Measurements from ENCODE around the gene IFIT5.
A peak's percentile ranks its signal among the peaks of the same experiment; 100 is the strongest.
"Not testable (repeated sequence)": the region's sequence is repeated elsewhere in the genome, so short reads cannot be mapped to it uniquely, and the experiment has no call there.

The IFIT5 gene

DNA sequence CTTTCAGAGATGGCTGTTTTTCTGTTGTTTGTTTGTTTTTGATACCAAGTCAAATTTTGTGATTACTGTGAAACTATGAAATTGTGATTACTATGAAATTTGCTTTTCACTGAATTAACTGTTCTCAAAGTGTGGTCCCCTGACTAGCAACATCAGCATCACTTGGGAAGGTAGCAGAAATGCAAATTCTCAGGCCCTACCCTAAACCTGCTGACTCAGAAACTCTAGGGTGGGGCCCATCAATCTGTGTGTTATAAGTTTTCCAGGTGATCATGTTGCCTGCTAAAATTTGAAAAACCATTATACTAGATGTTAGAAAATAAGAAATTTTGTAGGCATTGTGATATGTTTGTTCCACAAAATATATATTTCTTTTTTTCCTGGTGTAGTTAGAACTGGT, 35.3 kb upstream of the IFIT5 start:
- no peak overlapping the region for H3K27ac ChIP-seq (ENCODE audit: low read depth, low read length, severe bottlenecking)

DNA sequence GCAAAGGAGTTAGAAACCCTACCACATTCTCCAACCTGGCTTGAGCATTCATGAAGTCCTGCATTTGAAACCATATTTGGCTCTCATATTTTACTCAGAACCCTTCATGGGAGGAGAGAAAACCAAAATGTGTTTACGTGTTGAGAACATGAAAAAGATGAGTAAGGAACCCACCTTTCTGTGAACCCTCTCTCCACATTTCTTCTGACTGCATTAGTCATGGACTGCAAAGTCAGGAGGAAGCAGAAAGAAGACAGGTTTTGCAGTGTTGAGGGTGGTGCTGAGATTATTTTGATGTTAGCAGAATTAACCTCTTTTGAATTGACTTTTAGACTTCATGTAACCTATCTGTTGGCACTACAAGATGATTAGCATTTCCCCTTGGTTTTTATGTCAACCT, 31.6 kb upstream of the IFIT5 start:
- H3K4me3 ChIP-seq (ENCODE audit: extremely low read depth, insufficient read depth, low read length, poor library complexity, severe bottlenecking): no peak overlapping the region
- H3K36me3 ChIP-seq (ENCODE audit: control insufficient read depth, insufficient read depth, low read length): no peaks in the 10 kb centered on the region
- no peaks in the 10 kb centered on the region for H3K9me3 ChIP-seq (ENCODE audit: control insufficient read depth, low read length)
- no peak overlapping the region for H3K27ac ChIP-seq (ENCODE audit: low read depth, low read length, severe bottlenecking)
- no peaks in the 10 kb centered on the region for H3K4me1 ChIP-seq (ENCODE audit: control insufficient read depth, insufficient read depth, low read length, poor library complexity, severe bottlenecking)
- no CpG with 5 or more reads among the region's 1 CpG for WGBS, 2 experiments (ENCODE audit: insufficient coverage in 2 of 2)

More for the DNA sequence above, 35.3 kb upstream of the IFIT5 start:
- Histone ChIP-seq H3K36me3 (ENCODE audit: control insufficient read depth, insufficient read depth, low read length) (no peaks in the 10 kb centered on the region), H3K4me1 (ENCODE audit: control insufficient read depth, insufficient read depth, low read length, poor library complexity, severe bottlenecking) (no peaks in the 10 kb centered on the region), H3K9me3 (ENCODE audit: control insufficient read depth, low read length) (no peaks in the 10 kb centered on the region), H3K4me3 (ENCODE audit: extremely low read depth, insufficient read depth, low read length, poor library complexity, severe bottlenecking) (no peak overlapping the region)

- Histone ChIP-seq H3K9me3 (ENCODE audit: control insufficient read depth, low read length) (no peaks in the 10 kb centered on the region), H3K4me1 (ENCODE audit: control insufficient read depth, insufficient read depth, low read length, poor library complexity, severe bottlenecking) (no peaks in the 10 kb centered on the region), H3K4me3 (ENCODE audit: extremely low read depth, insufficient read depth, low read length, poor library complexity, severe bottlenecking) (no peak overlapping the region), H3K27ac (ENCODE audit: low read depth, low read length, severe bottlenecking) (no peak overlapping the region), H3K36me3 (ENCODE audit: control insufficient read depth, insufficient read depth, low read length) (no peaks in the 10 kb centered on the region)
- whole genome bisulfite sequencing, 2 experiments (ENCODE audit: insufficient coverage in 2 of 2): 81 to 86% methylated on average over 3 to 4 of the region's 4 CpGs
Observed at GRCh38 chr10:89384474-89385340, 29.7 kb upstream of the IFIT5 start.

GRCh38 chr10:89388806-89389205, 25.6 kb upstream of the IFIT5 start:
- Histone ChIP-seq H3K4me3 (ENCODE audit: extremely low read depth, insufficient read depth, low read length, poor library complexity, severe bottlenecking) (no peak overlapping the region), H3K4me1 (ENCODE audit: control insufficient read depth, insufficient read depth, low read length, poor library complexity, severe bottlenecking) (peaks cover 6% of the 10 kb centered on the region), H3K36me3 (ENCODE audit: control insufficient read depth, insufficient read depth, low read length) (no peaks in the 10 kb centered on the region), H3K9me3 (ENCODE audit: control insufficient read depth, low read length) (no peaks in the 10 kb centered on the region), H3K27ac (ENCODE audit: low read depth, low read length, severe bottlenecking) (no peak overlapping the region)
- 67% methylated on average over 1 of the region's 2 CpGs; no CpG with 5 or more reads in 1 of the 2 experiments for WGBS, 2 experiments (ENCODE audit: insufficient coverage in 2 of 2)

GRCh38 chr10:89389254-89389653, 25.1 kb upstream of the IFIT5 start:
- 100% methylated on average over 1 of the region's 1 CpG; no CpG with 5 or more reads in 1 of the 2 experiments for WGBS, 2 experiments (ENCODE audit: insufficient coverage in 2 of 2)
- no peaks in the 10 kb centered on the region for H3K9me3 ChIP-seq (ENCODE audit: control insufficient read depth, low read length)
- no peaks in the 10 kb centered on the region for H3K36me3 ChIP-seq (ENCODE audit: control insufficient read depth, insufficient read depth, low read length)
- H3K27ac ChIP-seq (ENCODE audit: low read depth, low read length, severe bottlenecking): no peak overlapping the region
- H3K4me1 ChIP-seq (ENCODE audit: control insufficient read depth, insufficient read depth, low read length, poor library complexity, severe bottlenecking): peaks cover 6% of the 10 kb centered on the region
- H3K4me3 ChIP-seq (ENCODE audit: extremely low read depth, insufficient read depth, low read length, poor library complexity, severe bottlenecking): no peak overlapping the region

GRCh38 chr10:89390476-89391225, 23.7 kb upstream of the IFIT5 start:
- no peaks in the 10 kb centered on the region for H3K9me3 ChIP-seq (ENCODE audit: control insufficient read depth, low read length)
- H3K4me3 ChIP-seq (ENCODE audit: extremely low read depth, insufficient read depth, low read length, poor library complexity, severe bottlenecking): no peak overlapping the region
- no peaks in the 10 kb centered on the region for H3K36me3 ChIP-seq (ENCODE audit: control insufficient read depth, insufficient read depth, low read length)
- WGBS, 2 experiments (ENCODE audit: insufficient coverage in 2 of 2): 90 to 96% methylated on average over 5 of the region's 5 CpGs
- no peak overlapping the region for H3K27ac ChIP-seq (ENCODE audit: low read depth, low read length, severe bottlenecking)
- H3K4me1 ChIP-seq (ENCODE audit: control insufficient read depth, insufficient read depth, low read length, poor library complexity, severe bottlenecking): peaks cover 6% of the 10 kb centered on the region

- H3K4me1 ChIP-seq (ENCODE audit: control insufficient read depth, insufficient read depth, low read length, poor library complexity, severe bottlenecking); H3K4me3 ChIP-seq (ENCODE audit: extremely low read depth, insufficient read depth, low read length, poor library complexity, severe bottlenecking); H3K27ac ChIP-seq (ENCODE audit: low read depth, low read length, severe bottlenecking); H3K36me3 ChIP-seq (ENCODE audit: control insufficient read depth, insufficient read depth, low read length); H3K9me3 ChIP-seq (ENCODE audit: control insufficient read depth, low read length): not testable (repeated sequence)
- no CpG with 5 or more reads among the region's 4 CpGs for WGBS, 2 experiments (ENCODE audit: insufficient coverage in 2 of 2)
Observed at GRCh38 chr10:89391226-89391576, 23.2 kb upstream of the IFIT5 start.

- no peaks in the 10 kb centered on the region for H3K36me3 ChIP-seq (ENCODE audit: control insufficient read depth, insufficient read depth, low read length)
- WGBS, 2 experiments (ENCODE audit: insufficient coverage in 2 of 2): 0 to 18% methylated on average over 2 to 4 of the region's 8 CpGs
- peak within 1 kb of the TSS; percentile 68 for H3K27ac ChIP-seq (ENCODE audit: low read depth, low read length, severe bottlenecking)
- H3K4me3 ChIP-seq (ENCODE audit: extremely low read depth, insufficient read depth, low read length, poor library complexity, severe bottlenecking): peak within 1 kb of the TSS; percentile 35
- no peaks in the 10 kb centered on the region for H3K9me3 ChIP-seq (ENCODE audit: control insufficient read depth, low read length)
- H3K4me1 ChIP-seq (ENCODE audit: control insufficient read depth, insufficient read depth, low read length, poor library complexity, severe bottlenecking): peaks cover 6% of the 10 kb centered on the region
Observed at GRCh38 chr10:89391907-89392756, 22.2 kb upstream of the IFIT5 start, which contains the start of gene IFIT1. IFIT1 (plus strand) TSS chr10:89392623; CDS start chr10:89392713, 90 bp downstream.

GRCh38 chr10:89392974-89393373, 21.4 kb upstream of the IFIT5 start:
- Histone ChIP-seq H3K36me3 (ENCODE audit: control insufficient read depth, insufficient read depth, low read length) (no peaks in the 10 kb centered on the region), H3K4me1 (ENCODE audit: control insufficient read depth, insufficient read depth, low read length, poor library complexity, severe bottlenecking) (peaks cover 6% of the 10 kb centered on the region), H3K9me3 (ENCODE audit: control insufficient read depth, low read length) (no peaks in the 10 kb centered on the region), H3K4me3 (ENCODE audit: extremely low read depth, insufficient read depth, low read length, poor library complexity, severe bottlenecking) (peak overlapping the region; percentile 35), H3K27ac (ENCODE audit: low read depth, low read length, severe bottlenecking) (peak overlapping the region; percentile 68)
- WGBS, 2 experiments (ENCODE audit: insufficient coverage in 2 of 2): 83 to 89% methylated on average over 2 of the region's 2 CpGs

GRCh38 chr10:89393898-89394297, 20.5 kb upstream of the IFIT5 start:
- no peaks in the 10 kb centered on the region for H3K36me3 ChIP-seq (ENCODE audit: control insufficient read depth, insufficient read depth, low read length)
- WGBS, 2 experiments (ENCODE audit: insufficient coverage in 2 of 2): 100% methylated on average over 1 of the region's 3 CpGs; no CpG with 5 or more reads in 1 of the 2 experiments
- H3K4me1 ChIP-seq (ENCODE audit: control insufficient read depth, insufficient read depth, low read length, poor library complexity, severe bottlenecking): peaks cover 6% of the 10 kb centered on the region
- no peaks in the 10 kb centered on the region for H3K9me3 ChIP-seq (ENCODE audit: control insufficient read depth, low read length)
- H3K27ac ChIP-seq (ENCODE audit: low read depth, low read length, severe bottlenecking): no peak overlapping the region
- no peak overlapping the region for H3K4me3 ChIP-seq (ENCODE audit: extremely low read depth, insufficient read depth, low read length, poor library complexity, severe bottlenecking)

Data from mesodermal cell (in vitro differentiated cells).